ENCODE data around the gene KCNH3.

KCNH3 gene

DNA sequence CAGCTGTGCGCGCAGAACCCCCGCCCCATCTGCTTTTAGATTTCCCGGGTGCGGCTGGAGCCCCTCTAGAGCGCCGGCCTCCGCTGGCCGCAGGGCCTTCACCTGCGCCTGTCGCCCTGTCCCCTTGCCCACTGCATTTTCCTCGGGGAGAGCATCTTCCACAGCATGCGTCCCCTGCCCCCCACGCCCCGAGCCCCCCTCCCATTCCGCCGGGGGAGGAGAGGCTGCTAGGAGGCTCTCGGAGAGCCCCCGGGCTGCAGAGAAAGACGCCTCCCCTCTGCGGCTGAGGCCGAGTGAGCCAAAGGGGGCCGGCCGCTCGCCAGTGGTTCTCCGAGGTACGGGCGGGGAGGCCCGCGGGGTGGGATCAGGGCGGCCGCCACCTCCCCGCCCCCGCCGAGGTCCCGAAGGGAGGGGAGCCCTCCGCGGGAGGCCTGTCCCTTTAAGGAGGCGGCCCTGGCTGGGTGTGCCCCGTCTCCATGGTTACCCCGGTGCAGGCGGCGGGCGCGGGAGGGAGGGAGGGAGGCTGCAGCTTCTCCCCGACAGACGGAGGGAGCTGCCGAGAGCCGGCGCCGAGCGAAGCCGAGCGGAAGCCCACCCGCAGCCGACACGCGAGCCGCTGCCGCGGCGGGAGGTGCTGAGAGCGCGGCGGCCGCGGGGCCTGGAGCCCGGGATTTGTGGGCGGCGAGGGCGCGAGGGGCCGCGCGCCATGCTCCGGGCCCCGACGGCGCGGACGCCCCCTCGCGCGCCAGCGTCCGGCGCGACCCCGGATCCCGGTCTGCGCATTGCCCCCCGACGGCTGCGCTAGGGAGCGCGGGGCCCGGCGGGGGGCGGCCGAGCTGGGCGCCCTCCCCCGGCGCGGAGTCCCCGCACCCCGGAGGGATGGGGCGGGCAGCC is at the start of gene KCNH3:
Gene KCNH3, plus strand, starts transcription at position 521 of the 894 bp plus-strand sequence. CDS start 387 bp downstream, outside the sequence.
- TF ChIP-seq CTCF (IDR thresholded peaks at IDR 0.05; ENCODE audit: control insufficient read depth, extremely low read depth, insufficient read depth) = no peak
- peak within 1 kb of the TSS; percentile 29 for H3K4me3 ChIP-seq (ENCODE audit: low read depth, low read length)
- DNase-seq (ENCODE audit: low read depth) = no peak

- no peak for TF ChIP-seq CTCF (IDR thresholded peaks at IDR 0.05; ENCODE audit: control insufficient read depth, extremely low read depth, insufficient read depth)
- H3K4me3 ChIP-seq (ENCODE audit: low read depth, low read length) = no peak overlapping the region
- DNase-seq (ENCODE audit: low read depth) = no peak
Observed at GRCh38 chr12:49489154-49489553, 49.7 kb upstream of the KCNH3 start.

- TF ChIP-seq CTCF (IDR thresholded peaks at IDR 0.05; ENCODE audit: control insufficient read depth, extremely low read depth, insufficient read depth) = no peak
- no peak for DNase-seq (ENCODE audit: low read depth)
- H3K4me3 ChIP-seq (ENCODE audit: low read depth, low read length) = no peak overlapping the region
Observed at GRCh38 chr12:49489720-49490119, 49.1 kb upstream of the KCNH3 start.

DNA sequence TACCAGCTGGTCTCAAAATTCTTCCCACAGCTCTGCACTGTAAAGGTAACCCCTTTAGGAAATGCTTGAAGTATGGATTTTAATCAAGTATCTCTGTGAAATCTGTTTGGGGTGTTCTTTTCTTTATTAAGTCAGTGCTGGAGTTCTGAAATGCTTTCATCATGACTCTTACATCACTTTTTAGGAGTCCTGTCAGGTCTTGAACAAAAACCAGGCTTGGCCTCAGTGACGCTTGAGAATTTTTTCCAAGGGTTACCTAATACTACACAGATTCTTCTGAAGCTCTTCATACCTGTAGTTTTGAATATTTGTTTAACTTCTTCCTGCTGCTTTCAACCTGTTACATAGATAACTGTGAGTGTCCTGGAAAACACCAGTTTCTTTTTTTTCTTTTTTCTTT is 47.0 kb upstream of the KCNH3 start:
- no peak for TF ChIP-seq CTCF (IDR thresholded peaks at IDR 0.05; ENCODE audit: control insufficient read depth, extremely low read depth, insufficient read depth)
- no peak overlapping the region for H3K4me3 ChIP-seq (ENCODE audit: low read depth, low read length)
- DNase-seq (ENCODE audit: low read depth) = no peak

GRCh38 chr12:49493900-49494299 is 44.9 kb upstream of the KCNH3 start:
- no peak overlapping the region for H3K4me3 ChIP-seq (ENCODE audit: low read depth, low read length)
- TF ChIP-seq CTCF (IDR thresholded peaks at IDR 0.05; ENCODE audit: control insufficient read depth, extremely low read depth, insufficient read depth) = no peak
- DNase-seq (ENCODE audit: low read depth) = no peak

GRCh38 chr12:49496417-49497360 is 42.1 kb upstream of the KCNH3 start:
- no peak overlapping the region for H3K4me3 ChIP-seq (ENCODE audit: low read depth, low read length)
- no peak for DNase-seq (ENCODE audit: low read depth)
- TF ChIP-seq CTCF (IDR thresholded peaks at IDR 0.05; ENCODE audit: control insufficient read depth, extremely low read depth, insufficient read depth) = no peak

Measured in LNCaP clone FGC (cell line).